ENCODE measurements around the gene LLGL2.

Gene LLGL2

DNA sequence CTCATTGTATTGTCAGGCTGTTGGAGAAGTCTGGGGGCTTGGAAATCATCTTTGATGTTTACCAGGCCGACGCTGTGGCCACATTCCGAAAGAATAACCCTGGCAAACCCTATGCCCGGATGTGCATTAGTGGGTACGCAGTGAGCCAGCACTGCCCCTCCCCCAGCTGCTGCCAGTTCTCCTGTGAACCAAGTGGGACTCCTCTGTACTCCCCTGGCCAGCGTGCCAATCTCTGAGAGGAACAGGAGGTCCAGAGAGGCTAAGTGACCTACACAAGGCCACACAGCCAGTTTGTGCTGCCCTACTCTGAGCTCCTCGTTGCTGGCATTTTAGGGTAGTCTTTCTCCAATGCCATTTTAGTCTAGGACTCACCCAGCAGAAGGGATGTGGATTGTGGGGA is 1.9 kb upstream of the LLGL2 start:
- DNase-seq: no peak

DNA sequence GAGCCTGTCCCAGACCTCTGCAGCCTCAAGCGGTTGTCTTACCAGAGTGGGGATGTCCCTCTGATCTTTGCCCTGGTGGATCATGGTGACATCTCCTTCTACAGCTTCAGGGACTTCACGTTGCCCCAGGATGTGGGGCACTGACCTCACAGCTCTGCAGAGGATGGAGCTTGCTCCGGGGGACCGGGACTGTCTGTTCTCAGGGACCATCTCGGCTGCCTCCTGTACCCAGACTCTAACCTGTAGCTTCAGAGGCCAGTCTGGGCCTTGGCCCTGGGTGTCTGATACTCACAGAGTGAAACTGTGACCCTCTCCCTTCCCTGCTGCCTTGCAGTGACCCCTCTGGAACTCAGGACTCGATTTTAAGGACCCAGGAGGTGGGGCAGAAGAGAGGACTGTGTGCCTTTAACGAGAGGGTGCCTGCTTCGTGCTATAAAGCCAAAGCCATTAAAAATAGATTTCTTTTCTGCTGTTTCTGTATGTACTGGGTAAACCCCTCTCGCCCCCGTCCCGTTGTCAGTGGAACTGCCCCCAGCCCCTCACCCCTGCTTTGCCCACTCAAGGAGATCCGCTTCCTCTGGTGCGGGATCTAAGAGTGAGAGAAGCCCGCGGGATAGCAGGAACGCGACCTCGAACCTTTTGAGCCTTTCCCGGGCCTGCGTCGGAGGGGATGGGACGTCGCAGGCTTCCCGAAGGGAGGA is 1.1 kb upstream of the LLGL2 start:
- peak; percentile 38 for DNase-seq

GRCh38 chr17:75525806-75526554 is 483 bp downstream of the LLGL2 start:
- DNase-seq: no peak

- DNase-seq: no peak
These were observed 1.2 kb downstream of the LLGL2 start for GRCh38 chr17:75526555-75527270.

GRCh38 chr17:75530837-75531720 is 5.6 kb downstream of the LLGL2 start:
- no peak for DNase-seq

- no peak for DNase-seq
These were observed 6.2 kb downstream of the LLGL2 start for GRCh38 chr17:75531721-75532072.

DNA sequence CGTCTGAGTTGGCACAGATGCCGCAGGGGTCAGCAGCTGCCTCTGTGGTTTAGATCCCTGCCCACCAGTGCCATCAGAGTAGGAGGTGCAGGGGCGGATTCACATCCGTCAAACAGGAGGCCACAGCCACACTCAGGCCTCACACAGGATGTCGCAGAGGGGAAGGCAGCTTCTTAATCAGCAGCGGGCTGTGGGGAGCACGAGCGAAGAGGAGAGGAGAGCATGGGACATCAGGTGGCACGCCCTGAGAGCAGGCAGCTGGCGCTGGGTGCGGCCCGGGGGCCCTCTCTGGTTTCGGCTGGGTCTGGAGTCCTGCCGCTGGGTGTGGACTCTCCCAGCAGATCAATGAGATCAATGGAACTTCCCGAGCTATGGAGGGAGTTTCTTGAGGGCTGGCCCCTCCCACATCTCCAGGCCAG is 9.6 kb downstream of the LLGL2 start:
- DNase-seq: no peak

DNA sequence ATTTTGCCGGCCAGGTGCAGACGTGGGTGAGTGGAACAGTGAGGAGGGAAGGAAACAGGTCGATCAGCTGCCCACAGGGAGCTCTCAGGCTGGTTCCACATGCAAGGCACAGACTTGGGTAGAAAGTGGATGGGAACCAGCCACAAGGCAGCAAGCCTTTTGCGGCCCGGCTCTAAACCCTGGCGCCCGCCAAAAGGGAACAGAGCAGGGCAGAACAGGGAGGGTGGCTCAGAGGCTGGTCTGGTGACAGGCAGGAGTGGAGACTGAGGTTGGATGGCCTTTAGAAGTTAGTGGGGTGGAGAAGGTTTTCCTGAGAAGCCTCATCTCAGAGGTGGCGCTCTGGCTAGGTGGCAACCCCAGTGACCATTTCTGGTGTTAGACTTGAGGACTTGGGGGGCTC is 10.4 kb downstream of the LLGL2 start:
- no peak for DNase-seq

DNA sequence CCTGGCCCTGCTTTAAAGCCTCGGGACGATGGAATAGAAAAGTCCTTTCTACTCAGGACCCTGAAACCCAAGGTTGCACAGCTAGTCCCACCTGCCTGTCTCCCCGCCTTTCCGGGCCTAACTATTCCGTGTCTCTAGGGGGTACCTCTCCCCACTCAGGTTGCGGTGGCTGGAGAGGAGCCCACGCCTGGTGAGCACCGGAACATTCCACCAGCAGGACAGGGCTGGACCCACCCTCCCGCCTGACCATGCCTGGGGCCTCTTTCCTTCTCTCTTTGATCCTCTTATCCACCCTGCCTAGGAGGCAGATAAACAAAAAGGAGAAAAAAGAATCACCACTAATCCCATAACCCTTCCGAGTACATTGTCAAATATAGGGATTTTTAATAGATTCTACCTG is 10.9 kb downstream of the LLGL2 start:
- DNase-seq: no peak

- no peak for DNase-seq
These were observed 14.7 kb downstream of the LLGL2 start for GRCh38 chr17:75539967-75540729.

GRCh38 chr17:75540923-75541503 is 15.5 kb downstream of the LLGL2 start:
- DNase-seq: no peak

DNA sequence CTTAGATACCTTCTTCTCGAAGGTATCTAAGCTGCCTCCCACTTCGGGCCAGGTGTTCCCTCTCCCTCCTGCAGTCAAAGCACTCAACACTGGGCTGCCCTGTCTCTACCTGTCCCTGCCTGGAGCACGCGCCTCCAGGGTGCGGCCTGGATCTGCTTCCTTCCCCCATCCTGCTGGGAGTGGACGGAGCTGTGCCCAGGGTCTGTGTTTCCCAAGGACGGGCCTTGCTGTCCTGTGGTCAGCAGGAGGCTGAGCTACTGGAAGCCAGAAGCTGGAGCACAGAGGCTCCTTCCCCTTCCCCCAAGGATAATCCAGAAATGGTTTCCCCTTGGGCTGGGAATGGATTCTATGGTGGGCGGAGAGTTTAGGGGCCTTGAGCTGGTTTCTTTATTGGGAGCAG is 16.7 kb downstream of the LLGL2 start:
- DNase-seq: no peak

- no peak for DNase-seq
These were observed 17.3 kb downstream of the LLGL2 start for GRCh38 chr17:75542728-75543336.

GRCh38 chr17:75544250-75544649 is 18.8 kb downstream of the LLGL2 start:
- no peak for DNase-seq

- DNase-seq: no peak
These were observed 20.7 kb downstream of the LLGL2 start for GRCh38 chr17:75546181-75546580.

DNA sequence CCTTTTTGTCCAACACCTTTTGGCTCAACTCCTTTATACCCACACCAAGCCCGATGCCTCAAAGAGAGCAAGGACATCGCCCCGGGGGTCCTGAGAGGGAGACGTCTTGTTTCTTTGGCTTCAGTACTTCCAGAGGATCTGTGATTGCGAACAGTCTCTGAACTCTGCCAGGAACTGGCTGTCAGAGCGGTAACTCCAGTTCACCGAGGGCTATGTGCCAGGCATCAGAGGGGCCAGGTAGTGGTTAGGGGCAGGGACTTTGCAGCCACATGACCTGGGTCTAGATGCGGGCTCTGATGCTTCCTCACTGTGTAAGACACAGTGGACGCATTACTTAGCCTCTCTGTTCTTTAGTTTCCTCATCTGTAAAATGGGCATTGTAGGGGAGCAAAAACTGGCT is 21.6 kb downstream of the LLGL2 start:
- DNase-seq: no peak

DNA sequence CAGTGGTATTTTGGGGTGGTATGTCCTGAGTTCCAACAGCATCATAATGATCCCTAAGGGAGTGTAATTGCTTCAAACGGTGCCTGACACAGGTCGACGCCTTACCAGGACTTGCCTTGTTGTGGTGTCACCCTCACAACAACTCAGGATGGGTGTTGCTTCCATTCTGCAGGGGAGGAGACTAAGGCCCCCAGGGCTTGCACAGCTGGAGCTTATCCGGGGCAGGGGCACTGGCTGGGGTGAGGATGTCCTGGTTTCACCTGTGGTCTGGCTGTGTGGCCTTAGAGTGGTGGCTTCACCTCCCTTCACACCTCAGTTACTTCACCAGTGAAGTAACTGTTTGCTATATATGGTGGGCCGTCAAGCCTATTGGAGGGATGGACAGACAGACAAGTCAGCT is 23.3 kb downstream of the LLGL2 start:
- no peak for DNase-seq

DNA sequence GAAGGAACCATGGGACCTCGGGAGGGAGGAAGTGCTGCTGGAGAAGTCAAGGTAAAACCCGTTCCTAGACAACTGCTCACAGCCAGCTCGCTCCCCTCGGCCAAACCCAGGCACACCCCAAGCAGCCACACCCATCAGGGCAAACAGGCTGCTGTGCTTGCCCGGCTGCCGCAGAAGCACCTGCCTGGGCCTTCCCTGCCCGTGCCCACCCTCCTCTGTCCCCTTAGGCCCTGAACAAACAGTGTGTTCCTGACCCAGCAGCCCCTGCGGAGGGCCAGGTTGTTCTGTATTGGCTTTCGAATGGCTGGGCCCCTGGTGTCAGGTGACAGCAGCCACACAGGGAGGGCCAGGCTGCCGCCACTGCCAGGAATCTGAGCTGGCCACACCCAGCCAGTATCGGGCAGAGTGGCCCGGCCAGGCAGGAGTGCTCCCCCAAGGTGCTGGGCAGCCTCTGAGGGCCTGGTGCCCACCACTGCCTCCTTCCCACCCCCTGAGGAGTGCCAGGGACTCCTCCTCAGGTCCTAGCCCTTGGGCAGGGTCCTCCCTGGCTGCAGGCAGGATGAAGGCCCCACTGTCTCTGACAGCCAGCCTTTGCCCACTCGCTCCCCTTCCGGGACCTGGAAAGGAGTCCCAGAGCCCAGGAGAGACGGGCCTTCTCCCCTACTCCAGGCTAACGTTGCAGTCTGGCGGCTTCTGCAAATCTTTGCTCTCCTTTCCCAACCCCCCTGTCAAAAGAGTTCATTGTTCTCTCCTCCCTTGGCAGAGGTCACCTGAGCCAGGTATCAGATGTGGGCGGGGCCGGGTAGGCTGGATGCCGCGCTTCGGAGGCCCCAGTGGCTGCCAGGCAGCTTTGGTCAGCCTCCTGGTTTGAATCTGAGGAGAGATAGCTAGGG is 24.0 kb downstream of the LLGL2 start:
- DNase-seq: peak; percentile 95

DNA sequence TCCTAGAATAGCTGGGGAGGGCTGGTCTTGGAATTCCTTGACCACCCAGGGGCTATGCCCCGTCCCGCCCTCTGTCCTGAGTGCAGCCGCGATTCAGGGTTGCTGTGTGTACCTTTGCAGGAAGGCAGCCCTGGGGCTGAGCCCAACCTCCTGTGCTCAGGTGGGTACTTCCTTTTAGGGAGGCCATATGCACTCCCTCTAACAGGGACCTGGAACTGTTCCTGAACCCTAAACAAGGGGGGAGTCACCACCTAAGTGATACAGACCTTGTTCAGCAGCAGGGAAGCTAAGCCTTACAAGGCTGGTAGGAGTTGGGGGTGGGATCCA is 24.6 kb downstream of the LLGL2 start:
- no peak for DNase-seq

DNA sequence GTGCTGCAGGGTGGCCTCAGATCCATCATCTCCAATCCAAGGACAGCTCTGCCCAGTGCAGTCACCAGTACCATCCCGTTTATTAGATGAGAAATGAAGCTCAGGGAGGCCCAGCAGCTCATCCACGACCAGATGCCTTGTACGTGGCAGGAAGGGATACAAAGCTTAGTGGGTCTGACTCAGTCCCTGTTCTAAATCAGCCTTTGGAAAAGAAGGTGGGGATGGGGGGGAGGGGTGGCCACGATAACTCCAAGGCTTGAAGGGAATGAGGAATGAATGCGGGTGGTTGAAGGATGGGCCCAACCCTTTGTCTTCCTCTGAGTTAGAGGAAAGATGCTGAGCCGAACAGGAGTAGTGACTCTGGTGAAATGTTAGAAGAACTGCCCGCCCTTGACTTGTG is 25.8 kb downstream of the LLGL2 start:
- no peak for DNase-seq
